NCI-H748 (cell line): Measurements from ENCODE around the gene ERVK3-1.
"Not testable (repeated sequence)": the region's sequence is repeated elsewhere in the genome, so short reads cannot be mapped to it uniquely, and the experiment has no call there.

Source experiments
- DNase-seq: peaks from one replicate; lab custom pipeline; 2025; ENCODE audit not compliant: unreplicated experiment; lab: John Stamatoyannopoulos, UW

ERVK3-1 gene, protein sequence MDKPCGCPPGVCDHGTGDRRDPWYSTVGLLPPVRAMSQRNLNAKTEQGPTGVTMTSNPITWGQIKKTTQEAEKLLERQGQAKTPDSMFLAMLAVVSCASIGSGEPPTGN

DNA sequence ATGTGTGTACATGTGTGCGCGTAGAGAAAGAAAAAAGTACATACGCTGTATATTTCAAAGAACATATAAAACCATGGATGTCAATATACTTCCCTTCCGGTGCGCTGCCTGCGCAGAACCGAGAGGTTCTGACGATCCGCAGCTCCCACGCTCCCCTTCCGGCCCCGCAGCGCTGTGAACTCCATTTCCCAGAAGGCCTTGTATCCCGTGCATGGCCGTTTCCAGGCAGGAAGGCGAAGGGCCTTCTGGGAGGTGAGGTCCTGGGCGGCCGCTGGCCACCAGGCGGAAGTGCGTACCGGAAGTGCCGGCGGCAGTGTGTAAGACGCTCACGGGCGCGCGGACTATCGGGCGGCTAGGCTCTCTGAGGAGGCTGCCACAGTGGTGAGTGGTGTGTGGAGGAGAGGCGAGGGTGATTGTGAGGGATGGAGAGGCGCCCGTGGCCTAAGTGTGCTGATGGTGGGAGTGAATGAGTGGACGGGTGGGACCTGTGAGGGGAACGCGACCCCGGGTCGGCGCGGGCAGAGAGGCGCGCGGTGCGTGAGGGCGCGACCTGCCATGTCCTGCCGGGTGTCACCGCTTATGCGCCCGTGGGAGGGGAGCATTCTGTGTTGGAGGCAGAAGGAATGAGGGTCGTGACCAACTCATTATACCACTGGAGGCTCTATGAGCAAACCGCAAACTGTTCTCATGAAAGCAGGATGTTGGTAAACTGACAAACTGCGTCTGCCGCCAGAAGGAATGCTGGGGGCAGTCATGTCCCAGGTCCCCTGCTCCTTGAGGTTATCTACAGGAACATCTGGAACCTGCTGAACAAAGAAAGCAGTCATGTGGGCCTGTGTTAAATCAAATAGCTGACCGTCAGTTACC lies at the start of gene ERVK3-1:
Gene ERVK3-1 (plus strand): TSS at position 313 of the 867 bp plus-strand sequence. CDS start 6,792 bp downstream, outside the sequence.
- peak; percentile 99 for DNase-seq

DNA sequence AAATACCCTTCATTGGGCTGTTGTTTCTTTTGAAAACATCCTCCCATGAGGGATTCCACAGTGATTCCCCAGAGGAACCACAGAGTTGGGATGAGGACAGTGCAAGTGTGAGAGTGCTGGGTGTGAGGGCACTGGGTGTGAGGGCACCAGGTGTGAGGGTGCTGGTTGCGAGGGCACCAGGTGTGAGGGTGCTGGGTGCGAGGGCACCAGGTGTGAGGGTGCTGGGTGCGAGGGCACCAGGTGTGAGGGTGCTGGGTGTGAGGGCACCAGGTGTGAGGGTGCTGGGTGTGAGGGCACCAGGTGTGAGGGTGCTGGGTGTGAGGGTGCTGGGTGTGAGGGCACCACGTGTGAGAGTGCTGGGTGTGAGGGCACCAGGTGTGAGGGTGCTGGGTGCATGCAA lies 46.9 kb upstream of the ERVK3-1 start:
- not testable (repeated sequence) for DNase-seq

DNA sequence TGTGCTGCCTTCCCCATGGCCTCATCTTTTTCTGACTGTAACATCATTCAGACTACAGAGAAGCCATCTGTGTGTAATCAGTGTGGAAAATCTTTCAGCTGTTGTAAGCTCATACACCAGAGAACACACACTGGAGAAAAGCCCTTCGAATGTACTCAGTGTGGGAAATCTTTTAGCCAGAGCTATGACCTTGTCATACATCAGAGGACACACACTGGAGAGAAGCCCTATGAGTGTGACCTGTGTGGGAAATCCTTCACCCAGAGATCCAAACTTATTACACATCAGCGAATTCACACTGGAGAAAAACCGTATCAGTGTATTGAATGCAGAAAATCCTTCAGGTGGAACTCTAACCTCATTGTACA lies 43.6 kb upstream of the ERVK3-1 start:
- no peak for DNase-seq

DNA sequence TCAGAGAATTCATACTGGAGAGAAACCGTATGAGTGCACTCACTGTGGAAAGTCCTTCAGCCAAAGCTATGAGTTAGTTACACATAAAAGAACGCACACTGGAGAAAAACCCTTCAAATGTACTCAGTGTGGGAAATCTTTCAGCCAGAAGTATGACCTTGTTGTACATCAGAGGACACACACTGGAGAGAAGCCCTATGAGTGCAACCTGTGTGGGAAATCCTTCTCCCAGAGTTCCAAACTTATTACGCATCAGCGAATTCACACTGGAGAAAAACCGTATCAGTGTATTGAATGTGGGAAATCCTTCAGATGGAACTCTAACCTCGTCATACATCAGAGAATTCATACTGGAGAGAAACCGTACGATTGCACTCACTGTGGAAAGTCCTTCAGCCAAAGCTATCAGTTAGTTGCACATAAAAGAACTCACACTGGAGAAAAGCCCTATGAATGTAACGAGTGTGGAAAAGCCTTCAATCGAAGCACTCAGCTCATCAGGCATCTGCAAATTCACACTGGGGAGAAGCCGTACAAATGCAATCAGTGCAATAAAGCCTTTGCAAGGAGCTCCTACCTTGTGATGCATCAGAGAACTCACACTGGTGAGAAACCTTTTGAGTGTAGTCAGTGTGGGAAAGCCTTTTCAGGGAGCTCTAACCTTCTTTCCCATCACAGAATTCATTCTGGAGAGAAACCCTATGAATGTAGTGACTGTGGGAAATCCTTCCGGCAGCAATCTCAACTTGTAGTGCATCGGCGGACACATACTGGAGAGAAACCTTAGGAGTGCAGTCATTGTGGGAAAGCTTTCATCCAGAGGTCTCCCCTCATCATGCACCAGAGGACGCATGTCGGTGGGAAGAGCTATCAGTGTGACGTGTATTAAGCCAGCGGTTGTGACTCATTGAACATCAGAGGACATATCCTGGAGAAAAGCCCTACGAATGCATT lies 42.9 kb upstream of the ERVK3-1 start:
- peak; percentile 25 for DNase-seq

DNA sequence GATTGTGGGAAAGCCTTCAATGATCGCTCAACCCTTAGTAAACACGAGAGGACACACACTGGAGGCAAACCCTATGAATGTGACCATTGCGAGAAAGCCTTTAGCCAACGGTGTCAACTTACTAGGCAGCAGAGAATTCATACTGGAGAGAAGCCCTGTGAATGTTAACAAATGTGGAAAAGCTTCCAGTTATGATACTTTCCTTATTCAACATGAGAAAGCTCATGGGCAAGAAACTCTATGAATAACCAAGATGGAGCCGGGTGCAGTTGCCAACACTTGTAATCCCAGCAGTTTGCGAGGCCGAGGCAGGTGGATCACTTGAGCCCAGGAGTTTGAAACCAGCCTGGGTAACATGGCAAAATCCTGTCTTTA lies 42.3 kb upstream of the ERVK3-1 start:
- DNase-seq = no peak

DNA sequence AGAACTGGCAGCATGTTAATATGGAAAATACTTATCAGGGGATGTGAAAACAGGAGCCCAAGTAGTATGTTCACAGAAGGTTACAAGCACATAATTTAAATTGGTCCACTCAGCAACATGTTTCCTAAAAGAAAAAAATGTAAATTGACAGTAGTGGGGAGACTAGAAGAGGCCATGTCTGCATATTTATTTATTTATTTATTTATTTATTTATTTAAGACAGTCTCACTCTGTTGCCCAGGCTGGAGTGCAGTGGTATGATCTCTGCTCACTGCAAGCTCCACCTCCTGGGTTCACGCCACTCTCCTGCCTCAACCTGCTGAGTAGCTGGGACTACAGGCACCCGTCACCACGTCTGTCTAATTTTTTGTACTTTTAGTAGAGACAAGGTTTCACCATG lies 40.1 kb upstream of the ERVK3-1 start:
- no peak for DNase-seq

DNA sequence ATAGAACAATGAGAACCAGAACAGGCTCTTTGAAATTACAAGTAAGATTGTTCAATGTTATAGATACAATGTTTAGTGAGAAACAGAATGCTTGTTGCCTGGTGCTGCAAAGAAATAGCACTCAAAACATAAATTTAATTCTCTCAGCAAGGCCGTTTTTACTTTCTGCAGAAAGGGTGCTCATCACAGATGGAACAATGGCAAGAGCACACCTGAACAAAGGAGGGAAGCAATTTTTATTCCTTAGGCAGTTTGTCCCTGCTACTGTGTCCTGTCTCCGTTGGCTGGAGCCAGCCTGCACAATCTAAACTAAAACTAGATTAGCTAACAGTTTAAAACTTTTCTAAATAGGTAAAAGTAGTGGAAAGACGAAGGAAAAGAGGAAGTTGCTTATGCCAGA lies 36.8 kb upstream of the ERVK3-1 start:
- DNase-seq = no peak

DNA sequence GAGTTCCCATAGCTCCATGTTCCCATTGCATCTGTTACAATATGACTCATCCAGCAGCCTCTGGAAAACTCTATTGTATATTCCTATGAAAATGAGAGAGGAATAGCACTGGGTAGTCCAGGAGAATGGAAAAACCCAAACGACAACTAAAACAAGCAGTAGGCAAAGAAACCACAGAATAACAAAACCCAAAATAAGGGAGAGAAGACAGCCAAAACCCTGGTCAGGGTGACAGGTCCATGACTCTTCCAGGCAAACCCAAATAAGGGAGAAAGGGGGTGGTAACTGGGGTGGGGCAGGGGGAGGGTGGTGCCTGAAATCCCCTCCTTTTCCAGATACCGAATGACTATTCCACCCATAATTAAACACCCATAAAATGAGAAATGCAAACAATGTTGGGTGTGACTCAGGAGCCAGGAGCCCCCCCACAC lies 30.4 kb upstream of the ERVK3-1 start:
- DNase-seq = peak; percentile 50

DNA sequence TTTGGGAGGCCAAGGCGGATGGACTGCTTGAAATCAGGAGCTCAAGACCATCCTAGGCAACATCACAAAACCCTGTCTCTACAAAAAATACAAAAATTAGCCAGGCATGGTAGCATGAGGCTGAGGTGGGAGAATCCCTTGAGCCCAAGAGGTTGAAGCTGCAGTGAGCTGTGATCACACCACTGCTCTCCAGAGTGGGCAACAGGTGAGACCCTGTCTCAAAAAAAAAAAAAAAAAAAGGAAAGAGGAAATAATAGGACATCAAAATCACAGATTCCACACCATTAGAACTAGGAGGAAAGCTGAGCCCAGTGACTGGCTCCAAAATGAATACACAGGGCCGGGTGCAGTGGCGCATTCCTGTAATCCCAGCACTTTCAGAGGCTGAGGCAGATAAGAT lies 29.6 kb upstream of the ERVK3-1 start:
- DNase-seq = no peak

DNA sequence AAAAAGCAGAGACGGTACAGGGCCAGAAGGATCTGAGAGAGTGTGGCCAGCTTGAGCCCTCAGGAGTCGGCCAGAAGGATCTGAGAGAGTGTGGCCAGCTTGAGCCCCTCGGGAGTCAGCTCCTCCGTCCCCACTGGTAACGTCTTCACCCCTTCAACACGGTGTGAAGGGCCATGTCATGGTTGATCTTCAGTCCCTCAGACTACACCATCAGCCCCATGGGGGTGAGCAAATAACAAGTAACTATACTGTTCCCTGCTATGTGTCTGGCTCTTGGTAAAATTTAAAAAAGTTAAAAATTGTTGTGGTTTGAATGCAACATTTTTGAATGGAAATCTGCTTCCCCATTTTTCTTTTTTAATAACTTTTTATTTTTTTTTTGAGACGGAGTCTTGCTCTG lies 28.0 kb upstream of the ERVK3-1 start:
- no peak for DNase-seq

DNA sequence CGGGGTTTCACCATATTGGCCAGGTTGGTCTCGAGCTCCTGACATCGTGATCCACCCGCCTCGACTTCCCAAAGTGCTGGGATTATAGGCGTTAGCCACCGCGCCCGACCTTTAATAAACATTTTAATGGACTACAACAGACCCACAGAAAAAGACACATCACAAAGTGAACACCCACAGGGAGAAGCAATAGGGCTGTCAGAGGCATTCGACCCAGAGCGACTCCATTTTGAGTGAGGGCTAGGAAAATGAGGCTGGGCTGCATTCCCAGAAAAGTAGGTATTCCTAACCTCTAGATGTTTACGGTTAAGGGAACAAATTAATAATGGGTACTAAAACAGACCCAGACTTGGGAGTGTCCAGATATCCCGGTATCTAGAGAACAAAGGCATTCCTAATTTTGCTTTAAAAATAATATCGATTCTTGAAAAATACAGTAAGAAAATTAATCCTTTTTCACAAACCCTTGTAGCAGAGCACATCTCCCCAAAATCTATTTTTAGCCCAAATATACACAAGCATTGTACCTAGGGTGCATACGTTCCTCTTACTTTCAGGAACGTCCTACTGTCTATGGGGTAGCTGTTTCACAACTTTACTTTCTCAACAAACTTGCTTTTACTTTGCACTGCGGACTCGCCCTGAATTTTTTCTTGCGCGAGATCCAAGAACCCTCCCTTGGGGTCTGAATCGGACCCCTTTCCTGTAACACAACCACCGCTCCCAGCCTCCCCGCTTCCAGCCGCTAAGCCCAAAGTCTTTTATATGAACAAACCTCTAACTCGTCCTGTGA lies 27.2 kb upstream of the ERVK3-1 start:
- DNase-seq = no peak

DNA sequence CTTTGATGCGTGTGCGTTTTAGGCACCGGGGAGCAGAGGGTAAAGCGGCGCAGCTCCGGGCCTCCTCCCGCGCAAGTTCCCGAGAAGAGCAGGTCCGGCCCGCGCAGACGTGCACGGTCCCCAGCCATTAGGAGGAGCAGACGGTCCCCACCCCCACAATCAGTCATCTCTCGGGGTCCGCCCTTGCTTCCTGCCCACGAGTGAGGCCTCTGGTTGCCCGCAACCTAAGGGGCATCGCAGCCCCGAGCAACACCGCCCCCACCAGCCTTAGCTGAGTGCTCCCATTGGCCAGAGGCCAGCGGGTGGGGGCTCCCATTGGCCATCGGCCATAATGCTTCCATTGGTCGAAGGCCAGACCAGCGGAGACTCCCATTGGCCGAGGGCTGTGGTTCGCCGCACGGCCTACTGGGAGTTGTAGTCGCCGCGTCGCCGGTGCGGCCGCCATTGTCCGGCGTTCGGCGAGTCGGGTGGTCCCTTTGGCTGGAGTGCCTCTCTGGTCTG lies 26.6 kb upstream of the ERVK3-1 start, which contains the start of gene ZNF8:
Gene ZNF8 (plus strand): TSS at position 415 of the 501 bp plus-strand sequence. CDS start 127 bp downstream, outside the sequence.
- DNase-seq = peak; percentile 100

DNA sequence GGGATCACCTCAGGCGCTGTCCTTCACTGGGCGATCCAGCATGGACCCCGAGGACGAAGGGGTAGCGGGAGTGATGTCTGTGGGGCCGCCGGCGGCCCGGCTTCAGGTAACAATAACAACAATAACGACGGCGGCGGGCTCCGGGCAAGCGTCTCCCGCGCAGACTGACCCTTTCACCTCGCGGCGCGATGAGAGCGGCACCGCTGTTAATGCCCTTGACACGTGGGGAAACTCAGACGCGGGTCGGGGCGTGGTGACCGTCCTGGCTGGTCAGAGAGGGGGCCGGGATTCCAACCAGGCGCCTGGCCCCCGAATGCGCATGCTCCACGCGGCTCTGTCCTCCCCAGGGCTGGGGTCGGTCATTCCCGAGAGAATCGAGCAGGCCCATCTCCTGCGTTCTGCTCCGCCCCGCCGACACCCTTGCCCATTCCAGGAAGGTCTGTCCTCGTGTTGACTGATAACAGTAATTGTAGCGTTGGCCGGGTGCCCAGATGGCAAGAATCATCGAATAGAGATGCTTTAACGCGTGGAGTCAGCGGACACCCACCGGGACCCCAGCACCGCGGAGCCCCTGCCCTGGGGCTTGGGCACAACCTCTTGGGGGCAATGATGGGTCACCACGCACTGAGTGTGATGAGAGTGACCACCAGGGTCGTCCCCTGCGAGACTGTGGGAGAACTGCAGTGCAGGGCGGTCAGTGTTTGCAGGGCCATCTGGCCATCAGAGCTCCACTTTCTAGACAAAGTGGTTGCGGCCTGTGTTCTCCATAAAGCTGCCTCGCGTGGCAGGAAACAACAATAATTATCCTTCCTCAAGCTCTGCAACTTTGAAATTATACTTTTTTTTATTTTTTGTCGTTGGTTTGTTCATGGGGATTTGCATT lies 25.9 kb upstream of the ERVK3-1 start:
- DNase-seq = peak; percentile 93

DNA sequence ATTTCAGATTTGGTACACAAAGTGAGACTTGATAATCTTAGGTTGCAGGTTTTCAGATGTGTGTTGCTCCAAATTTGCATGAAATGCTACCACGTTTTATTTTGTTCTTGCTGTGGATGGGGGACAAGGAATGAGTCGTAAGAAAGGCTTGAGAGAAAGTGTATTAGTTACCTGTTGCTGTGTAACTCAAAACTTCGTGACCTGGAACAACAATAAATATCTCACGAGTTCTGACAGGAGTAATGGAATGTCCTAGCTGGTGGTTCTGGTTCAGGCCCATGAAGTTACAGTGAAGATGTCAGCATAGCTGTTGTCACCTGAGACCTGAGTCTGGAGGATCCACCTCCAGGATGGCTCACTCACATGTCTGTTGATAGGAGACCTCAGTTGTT lies 25.3 kb upstream of the ERVK3-1 start:
- no peak for DNase-seq

DNA sequence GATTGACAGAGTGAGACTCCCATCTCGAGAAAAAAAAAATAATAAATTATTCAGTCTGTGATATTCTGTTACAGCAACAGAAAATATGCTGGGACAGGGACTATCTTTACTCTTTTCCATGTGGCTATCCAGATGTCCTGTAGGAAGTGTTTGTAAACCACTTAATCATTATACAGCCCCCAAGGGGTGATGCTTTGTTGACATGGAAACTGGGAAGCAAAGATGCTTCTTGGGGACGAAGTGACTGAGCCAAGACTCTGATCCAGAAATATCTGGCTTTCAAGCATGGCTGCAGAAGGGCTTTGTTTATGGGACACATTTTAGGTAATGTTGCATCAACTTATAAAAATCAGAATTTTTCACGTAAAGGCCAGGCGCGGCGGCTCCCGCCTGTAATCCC lies 21.0 kb upstream of the ERVK3-1 start:
- no peak for DNase-seq

DNA sequence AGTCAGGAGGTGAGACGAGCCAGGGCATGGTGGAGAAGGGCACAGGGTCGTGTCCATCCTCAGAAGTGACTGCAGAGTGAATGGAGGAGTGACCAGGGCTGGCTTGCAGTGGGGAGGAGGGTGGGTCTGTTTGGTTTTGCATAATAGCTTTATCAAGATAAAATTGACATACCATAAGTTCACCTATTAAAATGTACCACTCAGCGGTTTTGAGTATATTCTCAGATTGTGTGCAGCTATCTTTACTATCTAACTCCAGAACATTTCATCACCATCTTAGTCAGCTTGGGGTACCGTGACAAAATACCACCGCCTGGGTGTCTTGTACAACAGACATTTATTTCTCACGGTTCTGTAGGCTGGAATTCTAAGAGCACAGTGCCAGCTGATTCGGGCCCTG lies 13.2 kb upstream of the ERVK3-1 start:
- no peak for DNase-seq

DNA sequence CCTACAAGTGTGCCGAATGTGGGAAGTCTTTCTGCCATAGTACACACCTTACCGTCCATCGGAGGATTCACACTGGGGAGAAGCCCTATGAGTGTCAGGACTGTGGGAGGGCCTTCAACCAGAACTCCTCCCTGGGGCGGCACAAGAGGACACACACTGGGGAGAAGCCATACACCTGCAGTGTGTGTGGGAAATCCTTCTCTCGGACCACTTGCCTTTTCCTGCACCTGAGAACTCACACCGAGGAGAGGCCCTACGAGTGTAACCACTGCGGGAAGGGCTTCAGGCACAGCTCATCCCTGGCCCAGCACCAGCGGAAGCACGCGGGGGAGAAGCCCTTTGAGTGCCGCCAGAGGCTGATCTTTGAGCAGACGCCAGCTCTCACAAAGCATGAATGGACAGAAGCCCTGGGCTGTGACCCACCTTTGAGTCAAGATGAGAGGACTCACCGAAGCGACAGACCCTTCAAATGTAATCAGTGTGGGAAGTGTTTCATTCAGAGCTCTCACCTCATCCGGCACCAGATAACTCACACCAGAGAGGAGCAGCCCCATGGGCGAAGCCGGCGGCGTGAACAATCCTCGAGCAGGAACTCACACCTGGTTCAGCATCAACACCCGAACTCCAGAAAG lies 10.3 kb upstream of the ERVK3-1 start:
- DNase-seq = no peak

DNA sequence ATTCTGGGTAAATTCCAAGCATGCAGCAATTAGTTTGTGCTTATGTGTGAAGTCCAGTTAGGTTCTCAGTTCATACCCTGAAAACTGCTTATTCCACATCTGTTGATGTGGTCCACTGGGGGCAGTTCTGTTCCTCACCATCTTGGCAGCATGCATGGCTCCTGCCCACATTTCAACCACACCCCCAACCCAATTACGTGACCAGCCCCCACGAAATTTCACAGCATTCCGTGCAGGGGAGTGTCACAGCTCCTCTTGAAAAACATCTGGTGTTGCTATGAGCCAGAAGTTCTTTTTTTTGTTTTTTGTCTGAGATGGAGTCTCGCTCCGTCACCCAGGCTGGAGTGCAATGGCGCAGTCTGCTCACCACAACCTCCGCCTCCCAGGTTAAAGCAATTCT lies 9.1 kb upstream of the ERVK3-1 start:
- no peak for DNase-seq

DNA sequence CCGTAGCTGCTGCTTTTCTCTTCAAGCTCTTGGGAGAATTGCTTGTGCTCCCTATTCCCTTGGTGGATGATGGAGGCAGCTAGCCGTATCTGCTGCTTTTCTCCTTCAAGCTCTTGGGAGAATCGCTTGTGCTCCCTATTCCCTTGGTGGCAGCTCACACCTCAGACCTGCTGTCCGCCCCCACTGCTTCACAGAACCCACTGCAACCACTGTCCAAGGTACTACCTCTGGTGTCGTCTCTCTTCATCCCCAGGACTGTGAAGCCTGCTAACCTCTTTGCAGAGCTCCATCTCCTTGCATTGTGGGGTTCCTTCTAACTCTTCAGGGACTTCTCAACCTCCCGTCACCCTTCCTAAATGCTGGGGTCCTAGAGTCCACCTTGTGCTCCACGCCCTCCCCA lies 4.6 kb upstream of the ERVK3-1 start:
- DNase-seq = no peak
